Stimulated activated CD8-positive, alpha-beta memory T cell treated with anti-CD3 and anti-CD28 coated beads, Interleukin-4, amount 100 ng/mL, for 48 hours (primary cell): ENCODE measurements around the gene QRICH1.

ENCODE experiments used
- DNase-seq: peaks from one replicate; pipeline ENCODE4 v3.0.0-alpha.2; 2020

The QRICH1 gene

GRCh38 chr3:48996640-48997039, 97.2 kb downstream of the QRICH1 start:
- DNase-seq: no peak

- no peak for DNase-seq
These were observed 100.0 kb downstream of the QRICH1 start for GRCh38 chr3:48993834-48994233.

- no peak for DNase-seq
These were observed 101.9 kb downstream of the QRICH1 start for GRCh38 chr3:48991851-48992545.

GRCh38 chr3:48990636-48991469, 103.0 kb downstream of the QRICH1 start:
- DNase-seq: peak; percentile 58

- DNase-seq: peak; percentile 88
These were observed 103.9 kb downstream of the QRICH1 start, which contains the start of gene P4HTM for GRCh38 chr3:48989796-48990635. Gene P4HTM (plus strand): TSS chr3:48990241. CDS start chr3:48990257, 16 bp downstream.

- no peak for DNase-seq
These were observed 104.6 kb downstream of the QRICH1 start for GRCh38 chr3:48989126-48989795.

- no peak for DNase-seq
These were observed 108.0 kb downstream of the QRICH1 start for GRCh38 chr3:48985831-48986376.

GRCh38 chr3:48984663-48985062, 109.2 kb downstream of the QRICH1 start:
- no peak for DNase-seq

GRCh38 chr3:48983096-48983495, 110.8 kb downstream of the QRICH1 start:
- DNase-seq: no peak

GRCh38 chr3:48982686-48983085, 111.2 kb downstream of the QRICH1 start:
- DNase-seq: no peak

GRCh38 chr3:48982016-48982415, 111.9 kb downstream of the QRICH1 start:
- no peak for DNase-seq

GRCh38 chr3:48980295-48980694, 113.6 kb downstream of the QRICH1 start:
- DNase-seq: no peak
